Measurements from ENCODE around the gene PRKAR1B.

Gene PRKAR1B

GRCh38 chr7:741850-742249, 14.8 kb upstream of the PRKAR1B start:
- no peak for DNase-seq (ENCODE audit: extremely low read depth, insufficient read length)
- no peaks in the 10 kb centered on the region for H3K27me3 ChIP-seq (replicated peaks; ENCODE audit: control insufficient read depth, insufficient read depth, low read length)
- H3K4me3 ChIP-seq (replicated peaks; ENCODE audit: low read depth, low read length) = no peak overlapping the region
- peaks cover 12% of the 10 kb centered on the region for H3K36me3 ChIP-seq (ENCODE audit: control insufficient read depth, insufficient read depth, low read length)
- no peak for TF ChIP-seq CTCF (IDR thresholded peaks at IDR 0.05; ENCODE audit: insufficient read depth, low read length, poor library complexity, severe bottlenecking)

- no peak for DNase-seq (ENCODE audit: extremely low read depth, insufficient read length)
- no peak overlapping the region for H3K4me3 ChIP-seq (replicated peaks; ENCODE audit: low read depth, low read length)
- peaks cover 12% of the 10 kb centered on the region for H3K36me3 ChIP-seq (ENCODE audit: control insufficient read depth, insufficient read depth, low read length)
- no peaks in the 10 kb centered on the region for H3K27me3 ChIP-seq (replicated peaks; ENCODE audit: control insufficient read depth, insufficient read depth, low read length)
- TF ChIP-seq CTCF (IDR thresholded peaks at IDR 0.05; ENCODE audit: insufficient read depth, low read length, poor library complexity, severe bottlenecking) = no peak
Observed at GRCh38 chr7:741191-741671, 14.2 kb upstream of the PRKAR1B start.

- TF ChIP-seq CTCF (IDR thresholded peaks at IDR 0.05; ENCODE audit: insufficient read depth, low read length, poor library complexity, severe bottlenecking) = no peak
- no peak for DNase-seq (ENCODE audit: extremely low read depth, insufficient read length)
- Histone ChIP-seq H3K4me3 (replicated peaks; ENCODE audit: low read depth, low read length) (no peak overlapping the region), H3K27me3 (replicated peaks; ENCODE audit: control insufficient read depth, insufficient read depth, low read length) (no peaks in the 10 kb centered on the region), H3K36me3 (ENCODE audit: control insufficient read depth, insufficient read depth, low read length) (peaks cover 12% of the 10 kb centered on the region)
Observed at GRCh38 chr7:739983-740942, 13.2 kb upstream of the PRKAR1B start.

GRCh38 chr7:739455-739982, 12.4 kb upstream of the PRKAR1B start:
- H3K36me3 ChIP-seq (ENCODE audit: control insufficient read depth, insufficient read depth, low read length) = peaks cover 14% of the 10 kb centered on the region
- TF ChIP-seq CTCF (IDR thresholded peaks at IDR 0.05; ENCODE audit: insufficient read depth, low read length, poor library complexity, severe bottlenecking) = no peak
- no peak for DNase-seq (ENCODE audit: extremely low read depth, insufficient read length)
- H3K27me3 ChIP-seq (replicated peaks; ENCODE audit: control insufficient read depth, insufficient read depth, low read length) = no peaks in the 10 kb centered on the region
- no peak overlapping the region for H3K4me3 ChIP-seq (replicated peaks; ENCODE audit: low read depth, low read length)

GRCh38 chr7:738723-739454, 11.8 kb upstream of the PRKAR1B start:
- TF ChIP-seq CTCF (IDR thresholded peaks at IDR 0.05; ENCODE audit: insufficient read depth, low read length, poor library complexity, severe bottlenecking) = no peak
- no peak for DNase-seq (ENCODE audit: extremely low read depth, insufficient read length)
- peaks cover 14% of the 10 kb centered on the region for H3K36me3 ChIP-seq (ENCODE audit: control insufficient read depth, insufficient read depth, low read length)
- H3K4me3 ChIP-seq (replicated peaks; ENCODE audit: low read depth, low read length) = no peak overlapping the region
- no peaks in the 10 kb centered on the region for H3K27me3 ChIP-seq (replicated peaks; ENCODE audit: control insufficient read depth, insufficient read depth, low read length)
